22Rv1 (cell line): ENCODE data around the gene GDNF.

ENCODE experiments used
- ZFX ChIP-seq: fragments of 450-650 bp; IDR thresholded peaks from 2 replicates; pipeline ENCODE4 v1.6.1; 2017; ENCODE audit warnings: antibody characterized with exemption, borderline replicate concordance
- TF ChIP-seq, protein P1 (sequence below): fragments of 450-650 bp; IDR thresholded peaks from 2 replicates; pipeline ENCODE4 v1.5.1; 2017; ENCODE audit warnings: mild to moderate bottlenecking

DNA sequence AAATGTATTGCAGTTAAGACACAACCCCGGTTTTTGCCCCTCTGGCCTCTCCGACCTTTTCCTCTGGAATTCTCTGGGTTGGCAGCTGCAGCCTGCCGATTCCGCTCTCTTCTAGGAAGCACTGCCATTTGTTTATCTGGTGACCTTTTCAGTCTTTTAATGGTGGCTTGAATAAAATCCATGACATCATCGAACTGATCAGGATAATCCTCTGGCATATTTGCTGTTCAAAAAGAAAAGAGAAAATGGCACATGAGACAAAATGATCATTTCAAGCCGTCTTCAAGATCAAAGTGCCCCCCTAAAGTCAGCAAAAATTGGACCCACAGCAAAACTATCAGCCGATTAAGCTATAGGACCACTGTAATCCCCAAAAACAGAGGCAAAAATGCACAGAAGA, 23.9 kb downstream of the GDNF start:
- TF ChIP-seq, protein P1, sequence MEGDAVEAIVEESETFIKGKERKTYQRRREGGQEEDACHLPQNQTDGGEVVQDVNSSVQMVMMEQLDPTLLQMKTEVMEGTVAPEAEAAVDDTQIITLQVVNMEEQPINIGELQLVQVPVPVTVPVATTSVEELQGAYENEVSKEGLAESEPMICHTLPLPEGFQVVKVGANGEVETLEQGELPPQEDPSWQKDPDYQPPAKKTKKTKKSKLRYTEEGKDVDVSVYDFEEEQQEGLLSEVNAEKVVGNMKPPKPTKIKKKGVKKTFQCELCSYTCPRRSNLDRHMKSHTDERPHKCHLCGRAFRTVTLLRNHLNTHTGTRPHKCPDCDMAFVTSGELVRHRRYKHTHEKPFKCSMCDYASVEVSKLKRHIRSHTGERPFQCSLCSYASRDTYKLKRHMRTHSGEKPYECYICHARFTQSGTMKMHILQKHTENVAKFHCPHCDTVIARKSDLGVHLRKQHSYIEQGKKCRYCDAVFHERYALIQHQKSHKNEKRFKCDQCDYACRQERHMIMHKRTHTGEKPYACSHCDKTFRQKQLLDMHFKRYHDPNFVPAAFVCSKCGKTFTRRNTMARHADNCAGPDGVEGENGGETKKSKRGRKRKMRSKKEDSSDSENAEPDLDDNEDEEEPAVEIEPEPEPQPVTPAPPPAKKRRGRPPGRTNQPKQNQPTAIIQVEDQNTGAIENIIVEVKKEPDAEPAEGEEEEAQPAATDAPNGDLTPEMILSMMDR = no peak
- TF ChIP-seq ZFX = no peak
